ENCODE results near the gene HOXB9. TPM values are rescaled to one million over a fixed set of nuclear protein-coding genes. Genes with fewer than 3 reads are reported as not detected.

Gene HOXB9
- total and polyA plus RNA-seq, 9 of the 15 experiments (the other 6 are each of a cell fraction or from before 2014, with no cell fraction given) = 3.1 to 196 (median 77.6) TPM

DNA sequence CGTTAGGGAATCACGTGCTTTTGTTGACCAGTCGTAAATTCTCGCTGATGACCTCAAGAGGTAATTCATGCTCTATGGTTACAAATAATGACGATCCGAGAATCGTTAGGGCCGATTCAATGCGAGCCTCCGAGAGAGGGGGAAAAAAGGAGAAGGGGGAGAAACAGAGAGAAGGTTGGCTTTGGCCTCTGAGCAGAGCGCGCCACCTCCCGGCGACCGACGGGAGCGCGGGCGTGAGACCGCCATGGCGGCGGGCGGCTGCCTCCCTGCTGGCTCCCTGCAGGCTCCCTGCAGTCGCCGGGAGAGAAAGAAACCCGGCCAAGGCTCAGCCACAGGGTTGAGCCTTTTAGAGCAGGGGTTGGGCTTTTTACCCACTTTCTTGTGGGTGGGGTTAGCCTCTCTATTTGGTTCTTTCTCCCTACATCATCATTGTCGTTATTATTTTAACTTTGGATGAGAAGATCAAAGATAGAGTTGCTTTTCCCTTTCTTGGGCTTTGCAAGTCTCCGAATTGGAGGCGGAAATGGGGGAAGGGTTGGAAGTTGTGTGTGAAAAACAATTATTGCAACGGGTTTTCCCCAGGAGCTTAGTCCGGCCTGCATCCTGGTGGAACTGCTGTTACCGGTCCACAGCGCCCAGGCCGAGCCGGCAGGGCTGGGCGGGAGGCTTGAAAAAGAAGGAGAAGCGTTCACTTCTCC, 32.2 kb downstream of the HOXB9 start (continued):
- TF ChIP-seq ELF1 (tag; IDR thresholded peaks at IDR 0.05) (no peak), NCOA6 (IDR thresholded peaks at IDR 0.05) (no peak), MEIS2 (IDR thresholded peaks at IDR 0.05; ENCODE audit: partially characterized antibody) (no peak), FOXA3 (CRISPR knock-in tag; conservative IDR thresholded peaks at IDR 0.05 in 1 of 2, IDR thresholded peaks at IDR 0.05 in 1 of 2) (no peak), FOXM1 (IDR thresholded peaks at IDR 0.05; ENCODE audit: low read depth) (no peak), FOXM1 (CRISPR knock-in tag; IDR thresholded peaks at IDR 0.05; ENCODE audit: low read depth) (no peak), CHD1 (IDR thresholded peaks at IDR 0.05; ENCODE audit: low read length) (no peak), PHF8 (IDR thresholded peaks at IDR 0.05; ENCODE audit: borderline replicate concordance, low read length) (no peak), XRCC3 (IDR thresholded peaks at IDR 0.05) (no peak), MIER1 (IDR thresholded peaks at IDR 0.05; ENCODE audit: low read depth) (no peak), ETV1 (tag; conservative IDR thresholded peaks at IDR 0.05; ENCODE audit: low read depth) (no peak), ZFP1 (CRISPR knock-in tag; IDR thresholded peaks at IDR 0.05) (no peak), KAT7 (CRISPR knock-in tag; IDR thresholded peaks at IDR 0.05; ENCODE audit: borderline replicate concordance) (no peak), NCOA4 (IDR thresholded peaks at IDR 0.05; ENCODE audit: partially characterized antibody) (no peak), NFATC3 (IDR thresholded peaks at IDR 0.05) (no peak), ZNF695 (CRISPR knock-in tag; IDR thresholded peaks at IDR 0.05) (no peak)
- TF ChIP-seq, protein P1, sequence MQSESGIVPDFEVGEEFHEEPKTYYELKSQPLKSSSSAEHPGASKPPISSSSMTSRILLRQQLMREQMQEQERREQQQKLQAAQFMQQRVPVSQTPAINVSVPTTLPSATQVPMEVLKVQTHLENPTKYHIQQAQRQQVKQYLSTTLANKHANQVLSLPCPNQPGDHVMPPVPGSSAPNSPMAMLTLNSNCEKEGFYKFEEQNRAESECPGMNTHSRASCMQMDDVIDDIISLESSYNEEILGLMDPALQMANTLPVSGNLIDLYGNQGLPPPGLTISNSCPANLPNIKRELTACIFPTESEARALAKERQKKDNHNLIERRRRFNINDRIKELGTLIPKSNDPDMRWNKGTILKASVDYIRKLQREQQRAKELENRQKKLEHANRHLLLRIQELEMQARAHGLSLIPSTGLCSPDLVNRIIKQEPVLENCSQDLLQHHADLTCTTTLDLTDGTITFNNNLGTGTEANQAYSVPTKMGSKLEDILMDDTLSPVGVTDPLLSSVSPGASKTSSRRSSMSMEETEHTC (IDR thresholded peaks at IDR 0.05) = no peak
- TF ChIP-seq, protein P2, sequence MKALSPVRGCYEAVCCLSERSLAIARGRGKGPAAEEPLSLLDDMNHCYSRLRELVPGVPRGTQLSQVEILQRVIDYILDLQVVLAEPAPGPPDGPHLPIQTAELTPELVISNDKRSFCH (CRISPR knock-in tag; IDR thresholded peaks at IDR 0.05) = no peak
- TF ChIP-seq, protein P2 (tag; IDR thresholded peaks at IDR 0.05) = no peak
- TF ChIP-seq, protein P3, sequence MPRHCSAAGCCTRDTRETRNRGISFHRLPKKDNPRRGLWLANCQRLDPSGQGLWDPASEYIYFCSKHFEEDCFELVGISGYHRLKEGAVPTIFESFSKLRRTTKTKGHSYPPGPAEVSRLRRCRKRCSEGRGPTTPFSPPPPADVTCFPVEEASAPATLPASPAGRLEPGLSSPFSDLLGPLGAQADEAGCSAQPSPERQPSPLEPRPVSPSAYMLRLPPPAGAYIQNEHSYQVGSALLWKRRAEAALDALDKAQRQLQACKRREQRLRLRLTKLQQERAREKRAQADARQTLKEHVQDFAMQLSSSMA (CRISPR knock-in tag; IDR thresholded peaks at IDR 0.05) = no peak
- TF ChIP-seq, protein P4, sequence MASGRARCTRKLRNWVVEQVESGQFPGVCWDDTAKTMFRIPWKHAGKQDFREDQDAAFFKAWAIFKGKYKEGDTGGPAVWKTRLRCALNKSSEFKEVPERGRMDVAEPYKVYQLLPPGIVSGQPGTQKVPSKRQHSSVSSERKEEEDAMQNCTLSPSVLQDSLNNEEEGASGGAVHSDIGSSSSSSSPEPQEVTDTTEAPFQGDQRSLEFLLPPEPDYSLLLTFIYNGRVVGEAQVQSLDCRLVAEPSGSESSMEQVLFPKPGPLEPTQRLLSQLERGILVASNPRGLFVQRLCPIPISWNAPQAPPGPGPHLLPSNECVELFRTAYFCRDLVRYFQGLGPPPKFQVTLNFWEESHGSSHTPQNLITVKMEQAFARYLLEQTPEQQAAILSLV (tag; IDR thresholded peaks at IDR 0.05) = no peak
- TF ChIP-seq, protein P5, sequence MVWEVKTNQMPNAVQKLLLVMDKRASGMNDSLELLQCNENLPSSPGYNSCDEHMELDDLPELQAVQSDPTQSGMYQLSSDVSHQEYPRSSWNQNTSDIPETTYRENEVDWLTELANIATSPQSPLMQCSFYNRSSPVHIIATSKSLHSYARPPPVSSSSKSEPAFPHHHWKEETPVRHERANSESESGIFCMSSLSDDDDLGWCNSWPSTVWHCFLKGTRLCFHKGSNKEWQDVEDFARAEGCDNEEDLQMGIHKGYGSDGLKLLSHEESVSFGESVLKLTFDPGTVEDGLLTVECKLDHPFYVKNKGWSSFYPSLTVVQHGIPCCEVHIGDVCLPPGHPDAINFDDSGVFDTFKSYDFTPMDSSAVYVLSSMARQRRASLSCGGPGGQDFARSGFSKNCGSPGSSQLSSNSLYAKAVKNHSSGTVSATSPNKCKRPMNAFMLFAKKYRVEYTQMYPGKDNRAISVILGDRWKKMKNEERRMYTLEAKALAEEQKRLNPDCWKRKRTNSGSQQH (CRISPR knock-in tag; IDR thresholded peaks at IDR 0.05) = no peak
- TF ChIP-seq, protein P6, sequence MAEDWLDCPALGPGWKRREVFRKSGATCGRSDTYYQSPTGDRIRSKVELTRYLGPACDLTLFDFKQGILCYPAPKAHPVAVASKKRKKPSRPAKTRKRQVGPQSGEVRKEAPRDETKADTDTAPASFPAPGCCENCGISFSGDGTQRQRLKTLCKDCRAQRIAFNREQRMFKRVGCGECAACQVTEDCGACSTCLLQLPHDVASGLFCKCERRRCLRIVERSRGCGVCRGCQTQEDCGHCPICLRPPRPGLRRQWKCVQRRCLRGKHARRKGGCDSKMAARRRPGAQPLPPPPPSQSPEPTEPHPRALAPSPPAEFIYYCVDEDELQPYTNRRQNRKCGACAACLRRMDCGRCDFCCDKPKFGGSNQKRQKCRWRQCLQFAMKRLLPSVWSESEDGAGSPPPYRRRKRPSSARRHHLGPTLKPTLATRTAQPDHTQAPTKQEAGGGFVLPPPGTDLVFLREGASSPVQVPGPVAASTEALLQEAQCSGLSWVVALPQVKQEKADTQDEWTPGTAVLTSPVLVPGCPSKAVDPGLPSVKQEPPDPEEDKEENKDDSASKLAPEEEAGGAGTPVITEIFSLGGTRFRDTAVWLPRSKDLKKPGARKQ (CRISPR knock-in tag; IDR thresholded peaks at IDR 0.05) = no peak

All from K562 (cell line).